Endodermal cell (in vitro differentiated cells): ENCODE data around the gene CD164. TPM values are rescaled to one million over a fixed set of nuclear protein-coding genes. Genes with fewer than 3 reads are reported as not detected.

Source experiments
- DNase-seq: peaks from one replicate; pipeline ENCODE4 v3.0.0-alpha.2; 2017
- H3K27ac ChIP-seq: 2 replicates; pipeline ENCODE4 v1.5.1; 2013; ENCODE audit warnings: mild to moderate bottlenecking, low read depth, low read length, moderate library complexity
- H3K27me3 ChIP-seq: 2 replicates; pipeline ENCODE4 v1.6.1; 2013; ENCODE audit warnings: mild to moderate bottlenecking, low read length, moderate library complexity; ENCODE audit not compliant: insufficient read depth, control insufficient read depth, poor library complexity, severe bottlenecking
- H3K36me3 ChIP-seq: 2 replicates; pipeline ENCODE4 v1.7.0; 2013; ENCODE audit warnings: mild to moderate bottlenecking, low read length, moderate library complexity; ENCODE audit not compliant: control insufficient read depth, insufficient read depth
- H3K4me1 ChIP-seq: one replicate; pipeline ENCODE4 v1.7.0; 2013; ENCODE audit warnings: low read length; ENCODE audit not compliant: control insufficient read depth, insufficient read depth
- H3K4me3 ChIP-seq: 2 replicates; pipeline ENCODE4 v1.5.1; 2013; ENCODE audit warnings: mild to moderate bottlenecking, low read length, moderate library complexity
- H3K9ac ChIP-seq: 2 replicates; pipeline ENCODE4 v1.6.1; 2013; ENCODE audit warnings: mild to moderate bottlenecking, low read length, moderate library complexity; ENCODE audit not compliant: poor library complexity, severe bottlenecking; ENCODE audit errors: extremely low read depth
- H3K9me3 ChIP-seq: 2 replicates; pipeline ENCODE4 v1.6.1; 2013; ENCODE audit warnings: mild to moderate bottlenecking, low read length, moderate library complexity; ENCODE audit not compliant: control insufficient read depth
- H3K27ac Mint-ChIP-seq: 2 replicates; pipeline ENCODE4 v1.8.0; 2020; ENCODE audit warnings: mixed read lengths
- H3K27me3 Mint-ChIP-seq: 2 replicates; pipeline ENCODE4 v1.8.0; 2021; ENCODE audit warnings: mild to moderate bottlenecking, mixed read lengths; ENCODE audit not compliant: insufficient read depth
- H3K36me3 Mint-ChIP-seq: 2 replicates; pipeline ENCODE4 v1.8.0; 2020; ENCODE audit warnings: low read depth, mixed read lengths
- H3K4me1 Mint-ChIP-seq: 2 replicates; pipeline ENCODE4 v1.8.0; 2020; ENCODE audit warnings: mixed read lengths
- H3K4me3 Mint-ChIP-seq: 2 replicates; pipeline ENCODE4 v1.8.0; 2020; ENCODE audit warnings: mild to moderate bottlenecking, moderate library complexity, mixed read lengths
- H3K9me3 Mint-ChIP-seq: 2 replicates; pipeline ENCODE4 v1.8.0; 2020; ENCODE audit warnings: mild to moderate bottlenecking, mixed read lengths
- CTCF ChIP-seq: fragments of 200-600 bp; sonication (generic); conservative IDR thresholded peaks from 2 replicates; pipeline ENCODE4 v1.5.0; 2021; ENCODE audit warnings: antibody characterized with exemption, mild to moderate bottlenecking
- WGBS, 2 experiments: methylation state at CpG; one replicate each; pipeline versions ENCODE4 v1.1.5 to v1.1.7; 2013; ENCODE audit warnings: missing lambda C conversion rate in 2 of 2, mixed read lengths in 1 of 2; ENCODE audit not compliant: insufficient coverage in 1 of 2, insufficient read length in 1 of 2; 5-methylcytosine and 5-hydroxymethylcytosine counted together
- total RNA-seq, 2 donors: library from RNA; stranded (reverse); fragmentation: NEBNext Ultra II Directional in 1 of 2; extraction: Animal tissue kit (Norgen Biotek cat#: 25700) in 1 of 2; gene quantifications; 2 replicates in 1 of 2; 3 replicates in 1 of 2; pipeline ENCODE4 v1.2.1, GENCODE V29; 2021

The CD164 gene
- total RNA-seq, 2 donors from 2014 or later, result 120 to 126 TPM

- H3K9me3 Mint-ChIP-seq, result no peaks in the 10 kb centered on the region
- Histone ChIP-seq H3K27me3 (no peaks in the 10 kb centered on the region), H3K4me3 (peak overlapping the region; percentile 97), H3K9me3 (no peaks in the 10 kb centered on the region), H3K4me1 (peaks cover 10% of the 10 kb centered on the region), H3K36me3 (peaks cover 28% of the 10 kb centered on the region), H3K9ac (peak overlapping the region; percentile 98), H3K27ac (peak overlapping the region; percentile 99)
- TF ChIP-seq CTCF, result no peak
- peak overlapping the region; percentile 88 for H3K27ac Mint-ChIP-seq
- 1 to 5% methylated on average over 16 to 24 of the region's 25 CpGs for WGBS, 2 experiments
- peaks cover 38% of the 10 kb centered on the region for H3K4me1 Mint-ChIP-seq
- H3K4me3 Mint-ChIP-seq, result peak overlapping the region; percentile 85
- H3K27me3 Mint-ChIP-seq, result peaks cover 3% of the 10 kb centered on the region
- DNase-seq, result no peak
- peaks cover 22% of the 10 kb centered on the region for H3K36me3 Mint-ChIP-seq
Observed at GRCh38 chr6:109381061-109381746, 1.1 kb downstream of the CD164 start.

- Histone ChIP-seq H3K27ac (no peak overlapping the region), H3K4me3 (peak overlapping the region; percentile 97), H3K36me3 (peaks cover 43% of the 10 kb centered on the region), H3K9me3 (no peaks in the 10 kb centered on the region), H3K4me1 (peaks cover 6% of the 10 kb centered on the region), H3K27me3 (no peaks in the 10 kb centered on the region), H3K9ac (no peak overlapping the region)
- no peak for TF ChIP-seq CTCF
- Mint-ChIP-seq H3K36me3 (peaks cover 32% of the 10 kb centered on the region), H3K27ac (no peak overlapping the region), H3K4me1 (peaks cover 29% of the 10 kb centered on the region), H3K9me3 (no peaks in the 10 kb centered on the region), H3K27me3 (no peaks in the 10 kb centered on the region), H3K4me3 (peak overlapping the region; percentile 85)
- 86 to 91% methylated on average over 1 to 2 of the region's 2 CpGs for WGBS, 2 experiments
- no peak for DNase-seq
Observed at GRCh38 chr6:109379711-109380110, 2.6 kb downstream of the CD164 start.

- no peak overlapping the region for H3K4me3 Mint-ChIP-seq
Observed at GRCh38 chr6:109377717-109378116, 4.5 kb downstream of the CD164 start.

More at GRCh38 chr6:109377717-109378116, 4.5 kb downstream of the CD164 start:
- Histone ChIP-seq H3K4me1 (no peaks in the 10 kb centered on the region), H3K4me3 (no peak overlapping the region), H3K27me3 (no peaks in the 10 kb centered on the region), H3K9me3 (no peaks in the 10 kb centered on the region), H3K36me3 (peaks cover 61% of the 10 kb centered on the region), H3K27ac (no peak overlapping the region), H3K9ac (no peak overlapping the region)
- no peak for DNase-seq
- Mint-ChIP-seq H3K27ac (no peak overlapping the region), H3K9me3 (no peaks in the 10 kb centered on the region), H3K27me3 (no peaks in the 10 kb centered on the region), H3K36me3 (peaks cover 47% of the 10 kb centered on the region), H3K4me1 (peaks cover 18% of the 10 kb centered on the region)
- no peak for TF ChIP-seq CTCF
- 97% methylated on average over 3 of the region's 3 CpGs; no CpG with 5 or more reads in 1 of the 2 experiments for WGBS, 2 experiments
